Adrenal gland (tissue), 5 donors: ENCODE results near the gene HGF.

ENCODE experiments used
- CTCF ChIP-seq, 6 experiments: fragments of 450-650 bp in 4 of 6; fragments of 200-600 bp in 2 of 6; sonication (generic) in 1 of 6; IDR thresholded peaks; 1 replicate in 5 of 6; 2 replicates in 1 of 6; pipeline versions ENCODE4 v1.5.1 to v1.8.0; 2016 to 2021; ENCODE audit warnings: antibody characterized with exemption in 6 of 6, mild to moderate bottlenecking in 2 of 6, moderate library complexity in 1 of 6
- POLR2A ChIP-seq, 2 donors: fragments of 450-650 bp; IDR thresholded peaks; one replicate each; pipeline ENCODE4 v1.6.1; 2017; ENCODE audit warnings: antibody characterized with exemption in 2 of 2, mild to moderate bottlenecking in 2 of 2, moderate library complexity in 1 of 2
- donor health status: DM: no; HTN: no; CAD: no.

- TF ChIP-seq CTCF (IDR thresholded peaks at IDR 0.05) (no peak), POLR2A (IDR thresholded peaks at IDR 0.05) (no peak)
Measured at GRCh38 chr7:81743201-81743600, 26.6 kb downstream of the HGF start.
